ENCODE measurements around the gene METTL15.
"Not testable (repeated sequence)": the region's sequence is repeated elsewhere in the genome, so short reads cannot be mapped to it uniquely, and the experiment has no call there.

The METTL15 gene, protein sequence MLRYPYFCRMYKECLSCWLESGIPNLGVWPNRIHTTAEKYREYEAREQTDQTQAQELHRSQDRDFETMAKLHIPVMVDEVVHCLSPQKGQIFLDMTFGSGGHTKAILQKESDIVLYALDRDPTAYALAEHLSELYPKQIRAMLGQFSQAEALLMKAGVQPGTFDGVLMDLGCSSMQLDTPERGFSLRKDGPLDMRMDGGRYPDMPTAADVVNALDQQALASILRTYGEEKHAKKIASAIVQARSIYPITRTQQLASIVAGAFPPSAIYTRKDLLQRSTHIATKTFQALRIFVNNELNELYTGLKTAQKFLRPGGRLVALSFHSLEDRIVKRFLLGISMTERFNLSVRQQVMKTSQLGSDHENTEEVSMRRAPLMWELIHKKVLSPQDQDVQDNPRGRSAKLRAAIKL

DNA sequence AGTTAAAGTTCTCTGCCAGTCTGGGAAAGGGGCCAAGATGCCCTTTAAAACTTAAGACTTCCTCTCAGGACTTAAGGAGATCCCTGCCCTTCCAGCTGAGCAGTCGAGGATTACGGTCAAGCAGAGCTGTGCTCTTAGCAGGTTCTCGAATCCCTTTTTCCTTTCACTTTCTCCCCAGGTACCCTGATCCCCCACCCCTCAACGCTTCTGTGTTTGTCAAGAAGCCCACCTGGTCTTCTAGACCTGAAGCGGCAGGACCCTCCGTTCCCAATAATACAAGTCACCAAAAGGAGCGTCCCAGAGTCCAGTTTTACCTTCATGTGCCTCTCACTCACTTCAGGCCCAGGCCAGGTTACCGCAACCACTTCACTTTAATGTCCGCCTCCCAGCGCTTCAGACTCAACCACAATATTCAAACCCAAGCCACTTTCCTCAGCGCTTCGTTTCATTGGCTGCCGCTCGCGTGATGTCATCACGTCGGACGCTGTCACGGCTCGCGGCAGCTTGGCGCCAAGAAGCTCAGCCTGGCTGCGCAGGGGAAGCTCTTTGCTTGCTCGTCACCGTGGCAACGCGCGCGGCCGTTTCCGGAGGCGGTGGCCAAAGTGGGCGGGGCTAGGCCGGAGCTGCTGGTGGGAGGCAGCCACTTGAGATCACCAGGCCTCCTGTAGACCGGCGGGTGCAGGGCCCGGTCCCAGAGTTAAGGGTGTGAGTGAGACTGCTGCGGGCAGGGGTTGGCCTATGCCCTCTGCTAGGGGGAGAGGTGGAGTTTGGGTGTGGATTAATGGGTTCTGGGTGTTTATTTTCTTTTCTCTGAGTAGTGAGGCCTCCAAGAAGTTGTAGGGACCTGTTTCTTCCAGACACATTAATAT, at the start of gene METTL15, which contains the start of gene KIF18A:
TSS of gene METTL15 (plus strand) at position 639 of the 869 bp plus-strand sequence. CDS start 4,947 bp downstream, outside the sequence.
TSS of gene KIF18A (minus strand) at position 407 of the 869 bp plus-strand sequence. CDS start 10,209 bp downstream, outside the sequence.
- no peak for FAIRE-seq

DNA sequence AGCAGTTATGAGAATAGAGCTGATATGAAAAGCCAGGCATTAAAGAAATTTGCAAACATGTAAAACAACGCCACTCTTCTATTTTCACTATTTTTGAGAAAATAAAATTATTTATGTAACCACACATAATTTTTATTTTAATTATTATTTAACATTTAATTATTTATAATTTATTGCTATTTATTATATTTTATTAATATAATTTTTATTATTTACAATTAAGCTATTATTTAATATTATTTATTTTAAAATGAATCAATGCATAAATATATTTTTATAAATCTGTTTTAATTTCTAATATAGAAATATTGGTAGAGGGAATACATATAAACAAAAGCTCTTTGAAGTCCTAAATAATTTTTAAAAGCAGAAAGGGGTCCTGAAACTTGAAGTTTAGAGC, 36.9 kb upstream of the METTL15 start:
- FAIRE-seq, result no peak

DNA sequence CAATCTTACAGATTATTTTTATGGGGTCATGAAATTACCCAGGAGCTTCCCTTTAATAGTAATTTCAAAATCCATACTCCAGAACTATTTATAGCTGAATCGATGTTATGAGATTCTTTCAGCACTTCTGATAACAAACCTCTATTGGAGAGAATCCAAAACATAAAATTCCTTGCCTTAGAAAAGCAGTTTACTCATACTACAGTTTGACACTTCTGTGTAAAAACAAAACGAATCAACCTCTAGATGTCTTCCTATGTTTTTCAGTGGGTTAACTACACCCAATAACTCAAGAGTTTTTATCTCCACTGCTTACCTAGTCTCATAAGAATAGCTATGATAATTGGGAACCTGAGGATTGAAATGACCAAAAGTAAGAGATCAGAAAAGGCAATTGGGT, 35.9 kb upstream of the METTL15 start:
- FAIRE-seq, result no peak

DNA sequence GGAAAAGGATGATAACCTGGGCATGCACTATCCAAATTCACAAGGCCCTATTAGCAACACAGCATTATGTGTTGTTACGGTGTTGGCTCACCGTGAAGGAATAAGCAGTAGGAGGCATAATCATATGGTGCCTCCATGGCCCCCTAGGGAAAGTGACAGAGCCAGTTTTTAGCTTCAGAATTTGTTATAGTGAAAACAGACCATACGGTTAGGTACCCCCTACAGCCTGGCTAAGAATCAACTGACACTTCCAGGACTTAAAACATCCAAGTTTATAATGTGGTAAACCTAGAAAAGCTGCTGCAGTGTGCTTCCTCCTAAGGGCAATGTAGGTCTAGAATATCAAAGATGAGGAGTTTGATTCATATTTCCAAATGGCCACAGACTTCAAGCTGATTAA, 30.7 kb upstream of the METTL15 start:
- no peak for FAIRE-seq

DNA sequence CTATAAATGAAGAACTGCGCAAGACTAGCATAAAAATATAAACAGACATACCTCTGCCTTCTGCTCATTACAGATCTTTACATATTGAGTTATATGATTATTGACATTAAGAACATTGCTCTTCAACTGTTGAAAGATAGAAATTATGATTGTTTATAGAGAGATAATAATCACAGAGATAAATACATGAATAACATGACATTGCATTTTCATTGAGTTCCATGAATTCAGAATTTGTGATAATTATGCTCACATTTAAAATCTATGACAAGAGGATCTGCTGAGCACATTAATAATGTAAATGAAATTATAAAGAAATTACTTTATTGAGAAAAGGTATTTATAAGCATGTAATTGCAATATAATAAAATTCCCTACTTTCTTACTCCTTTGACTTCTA, 25.1 kb upstream of the METTL15 start:
- FAIRE-seq, result no peak

DNA sequence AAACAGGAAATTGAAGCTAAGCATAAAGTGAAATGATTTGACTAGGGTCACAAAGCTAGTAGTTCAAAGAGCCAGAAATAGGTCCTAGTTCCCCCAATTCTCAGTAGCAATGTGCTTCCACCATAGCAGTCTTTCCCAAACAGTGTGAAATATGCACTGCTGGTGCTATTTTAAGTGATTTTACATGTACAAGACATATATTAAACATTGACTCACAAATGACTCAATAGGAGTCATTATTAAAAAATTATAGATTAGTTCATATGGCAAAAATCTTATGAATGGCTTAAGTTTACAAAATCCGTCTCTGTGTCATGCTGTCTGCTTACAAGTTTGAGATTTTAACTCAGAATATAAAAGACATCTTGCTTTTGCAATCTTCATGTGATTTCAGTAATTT, 21.6 kb upstream of the METTL15 start:
- FAIRE-seq, result no peak

DNA sequence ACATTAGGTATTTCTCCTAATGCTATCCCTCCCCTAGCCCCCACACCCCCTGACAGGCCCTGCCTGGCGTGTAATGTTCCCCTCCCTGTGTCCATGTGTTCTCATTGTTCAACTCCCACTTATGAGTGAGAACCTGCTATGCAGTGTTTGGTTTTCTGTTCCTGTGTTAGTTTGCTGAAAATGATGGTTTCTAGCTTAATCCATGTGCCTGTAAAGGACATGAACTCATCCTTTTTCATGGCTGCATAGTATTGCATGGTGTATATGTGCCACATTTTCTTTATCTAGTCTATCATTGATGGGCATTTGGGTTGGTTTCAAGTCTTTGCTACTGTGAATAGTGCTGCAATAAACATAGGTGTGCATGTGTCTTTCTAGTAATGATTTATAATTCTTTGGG, 21.0 kb upstream of the METTL15 start:
- FAIRE-seq, result not testable (repeated sequence)

DNA sequence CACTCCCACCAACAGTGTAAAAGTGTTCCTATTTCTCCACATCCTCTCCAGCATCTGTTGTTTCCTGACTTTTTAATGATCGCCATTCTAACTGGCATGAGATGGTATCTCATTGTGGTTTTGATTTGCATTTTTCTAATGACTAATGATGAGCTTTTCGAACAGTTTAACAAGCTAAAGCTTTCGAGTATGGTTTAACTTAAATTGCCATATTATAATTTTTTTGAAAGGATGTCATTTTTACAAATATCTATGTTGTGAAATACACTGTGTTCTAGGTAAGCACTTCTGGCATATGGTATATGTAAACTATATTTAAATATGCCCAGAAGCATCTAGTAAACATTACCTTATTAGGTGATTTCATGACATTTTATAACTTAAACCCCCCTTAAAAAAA, 20.5 kb upstream of the METTL15 start:
- not testable (repeated sequence) for FAIRE-seq

DNA sequence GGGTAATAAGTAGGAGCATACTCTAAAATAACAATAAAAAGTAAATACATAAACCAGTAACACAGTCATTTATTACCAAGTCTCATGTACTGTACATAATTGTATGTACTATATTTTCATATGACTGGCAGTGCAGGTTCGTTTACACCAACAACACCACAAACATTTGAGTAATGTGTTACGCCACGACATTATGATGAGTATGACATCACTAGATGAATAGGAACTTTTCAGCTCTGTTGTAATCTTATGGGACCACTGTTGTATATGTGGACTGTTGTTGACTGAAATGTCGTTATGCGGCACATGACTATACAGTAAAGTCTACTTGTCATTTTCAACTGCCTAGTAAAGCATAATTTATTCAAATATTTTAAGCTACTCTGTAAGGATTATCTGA, 18.8 kb upstream of the METTL15 start:
- no peak for FAIRE-seq

DNA sequence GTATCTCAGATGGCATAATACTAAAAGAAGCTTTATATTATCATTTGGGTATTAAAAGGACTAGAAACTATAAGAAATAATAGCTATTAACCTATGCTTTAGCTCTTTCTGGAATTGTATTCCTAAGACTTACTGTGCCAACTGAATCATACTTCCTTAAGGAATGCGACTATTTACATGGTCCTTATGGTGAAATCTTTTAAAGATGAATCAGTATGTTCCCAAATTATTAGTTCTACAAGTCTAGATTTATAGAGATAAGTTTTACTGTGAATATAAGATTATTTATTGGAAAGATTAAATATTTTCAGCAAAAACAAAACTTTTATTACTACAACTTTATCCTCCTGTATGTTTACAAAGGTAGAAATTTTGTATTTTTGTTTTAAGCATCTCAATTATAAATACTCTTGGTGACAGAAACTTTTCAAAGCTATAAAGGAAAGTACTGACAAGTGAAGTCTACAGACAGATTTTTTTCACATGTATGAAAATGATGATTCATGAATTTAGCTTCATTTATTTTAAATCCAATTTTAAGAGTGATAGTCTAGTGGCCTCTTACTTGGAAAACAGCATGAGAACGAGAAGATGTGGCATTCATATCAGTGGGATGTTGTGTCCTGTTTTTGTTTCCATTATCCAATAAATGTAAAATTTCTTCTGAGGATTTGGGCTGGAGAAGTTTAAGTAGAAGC, 18.0 kb upstream of the METTL15 start:
- FAIRE-seq, result no peak

DNA sequence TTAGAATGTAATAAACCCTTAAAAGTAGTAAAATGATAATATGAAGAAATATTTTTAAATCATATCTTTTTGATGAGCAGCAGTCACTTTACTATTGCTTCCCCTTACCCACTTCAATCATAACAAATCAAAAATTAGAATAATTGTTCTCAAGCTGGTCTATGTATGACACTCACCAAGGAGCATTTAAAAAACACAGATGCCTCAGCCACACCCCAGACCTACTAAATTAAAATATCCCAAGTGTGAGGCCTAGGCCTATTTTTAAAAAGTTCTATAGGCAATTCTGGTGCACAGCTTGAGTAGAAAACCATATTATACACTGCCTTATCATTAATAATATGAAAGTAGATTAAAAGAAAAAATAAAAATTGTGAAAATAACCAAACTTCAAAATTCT, 15.4 kb upstream of the METTL15 start:
- no peak for FAIRE-seq

DNA sequence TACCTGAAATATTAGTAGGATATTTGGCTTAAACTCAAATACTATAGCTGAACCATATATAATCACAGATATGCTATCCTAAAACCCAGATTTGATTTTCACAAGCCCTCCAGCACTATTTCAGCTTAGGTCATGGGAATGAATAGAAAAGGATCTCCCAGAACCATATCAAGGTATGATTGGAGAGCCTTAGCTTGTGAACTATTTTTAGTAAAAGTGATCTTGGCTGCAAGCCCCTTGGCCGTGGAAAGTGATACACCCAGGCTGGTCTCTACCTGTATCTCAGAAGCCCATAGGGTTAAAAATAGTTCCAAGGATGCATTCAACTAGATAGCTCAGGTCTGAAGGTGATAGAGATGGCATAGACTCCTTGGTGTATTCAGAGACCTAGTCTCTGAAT, 9.9 kb upstream of the METTL15 start:
- FAIRE-seq, result no peak

DNA sequence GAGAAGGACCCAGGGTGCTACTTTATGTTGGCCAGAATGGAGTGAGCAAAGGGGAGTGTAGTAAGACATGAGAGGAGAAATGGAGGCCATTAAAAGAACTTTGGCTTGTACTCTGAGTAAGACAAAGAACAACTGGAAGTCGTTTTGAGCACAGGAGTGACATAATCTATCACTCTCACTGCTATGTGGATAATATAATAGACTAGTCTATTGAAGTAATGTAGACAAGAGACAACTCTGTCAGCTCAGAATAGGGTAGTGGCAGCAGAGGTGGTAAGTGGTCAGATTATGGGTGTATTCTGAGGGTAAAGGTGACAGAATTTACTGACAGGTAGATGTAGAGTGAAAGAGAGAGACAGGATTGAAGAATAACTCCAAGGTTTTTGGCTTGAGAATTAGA, 8.5 kb upstream of the METTL15 start:
- FAIRE-seq, result no peak

DNA sequence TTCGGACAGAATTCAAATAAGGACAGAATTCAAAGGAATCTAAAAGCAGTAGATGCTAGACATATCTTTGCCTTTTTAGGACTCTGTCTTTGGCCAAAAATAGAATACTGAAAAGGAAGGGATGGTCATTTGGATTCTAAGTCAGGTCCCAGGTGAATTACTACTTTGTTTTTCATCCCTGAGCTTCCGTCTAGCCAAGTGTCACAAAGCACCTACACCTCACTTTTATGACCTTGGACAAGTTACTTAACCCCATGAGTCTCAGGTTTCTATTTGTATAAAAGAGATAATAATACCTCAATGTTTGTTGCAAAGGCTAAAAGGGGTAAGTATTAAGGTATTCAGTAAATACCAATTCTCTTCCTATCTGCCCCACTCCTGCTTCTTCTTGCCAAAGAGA, 7.5 kb upstream of the METTL15 start:
- no peak for FAIRE-seq

DNA sequence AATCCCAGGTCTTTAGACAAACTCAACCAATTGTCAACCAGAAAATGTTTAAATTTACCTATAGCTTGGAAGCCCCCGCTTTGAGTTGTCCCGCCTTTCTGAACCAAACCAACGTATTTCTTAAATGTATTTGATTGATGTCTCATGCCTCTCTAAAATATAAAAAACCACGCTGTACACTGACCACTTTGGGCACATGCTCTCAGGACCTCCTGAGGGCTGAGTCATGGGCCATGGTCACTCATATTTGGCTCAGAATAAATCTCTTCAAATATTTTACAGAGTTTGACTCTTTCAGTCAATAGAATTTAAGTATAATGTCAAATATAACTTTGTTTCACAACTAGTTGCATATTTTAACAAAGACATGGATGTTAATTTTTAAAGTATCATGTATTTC, 5.9 kb upstream of the METTL15 start:
- FAIRE-seq, result not testable (repeated sequence)

DNA sequence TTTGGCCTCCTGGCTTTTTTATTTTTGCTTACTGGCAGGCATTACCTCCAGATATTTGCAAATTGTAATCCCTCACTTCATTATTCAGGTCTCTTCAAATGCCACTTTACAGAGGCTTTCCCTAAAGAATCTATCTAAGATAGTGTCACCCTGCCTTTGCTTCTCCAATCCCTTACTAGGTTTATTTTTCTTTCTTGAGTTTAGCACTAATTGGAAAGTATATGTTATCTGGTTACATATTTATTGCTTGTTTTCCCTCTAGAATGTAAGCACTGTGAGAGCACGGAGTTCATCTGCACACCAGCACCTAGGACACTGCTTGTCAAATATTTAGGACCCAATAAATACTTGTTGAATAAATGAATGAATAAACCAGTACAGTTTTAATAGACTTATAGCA, 3.8 kb upstream of the METTL15 start:
- FAIRE-seq, result no peak

DNA sequence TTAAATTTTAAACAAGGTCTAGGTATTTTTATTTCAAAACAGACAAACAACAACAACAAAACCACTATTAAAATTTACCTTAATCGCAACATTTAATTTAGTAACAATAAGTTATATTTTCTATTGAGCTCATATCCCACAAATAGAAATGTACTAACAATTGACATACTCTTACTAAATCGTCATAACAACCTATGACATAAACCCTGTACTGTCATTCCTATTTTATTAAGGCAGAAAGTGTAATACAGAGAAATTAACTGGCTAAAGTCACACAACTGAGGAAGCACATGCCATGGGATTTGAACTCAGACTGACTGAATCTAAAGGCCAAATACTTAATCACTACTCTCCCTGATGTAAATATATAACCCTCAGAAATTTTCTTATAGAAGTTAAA, 3.2 kb upstream of the METTL15 start:
- no peak for FAIRE-seq

DNA sequence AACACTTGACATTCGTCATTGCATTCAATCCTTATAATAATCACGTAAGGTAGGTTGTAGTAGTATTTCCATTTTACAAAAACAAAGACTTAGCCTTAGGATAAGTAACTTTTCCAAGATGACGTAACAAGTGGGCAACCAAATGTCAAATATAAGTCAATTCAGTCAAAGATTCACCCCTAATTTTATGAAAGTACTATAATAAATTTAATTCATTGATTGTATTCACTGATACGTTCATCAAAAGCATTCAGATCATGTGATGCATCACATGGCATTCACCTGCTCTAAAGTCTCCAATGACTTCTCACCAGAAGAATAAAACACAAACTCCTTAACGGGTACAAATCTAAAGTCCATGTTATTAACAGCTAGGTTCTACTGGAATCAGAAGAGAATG, 2.3 kb upstream of the METTL15 start:
- no peak for FAIRE-seq

DNA sequence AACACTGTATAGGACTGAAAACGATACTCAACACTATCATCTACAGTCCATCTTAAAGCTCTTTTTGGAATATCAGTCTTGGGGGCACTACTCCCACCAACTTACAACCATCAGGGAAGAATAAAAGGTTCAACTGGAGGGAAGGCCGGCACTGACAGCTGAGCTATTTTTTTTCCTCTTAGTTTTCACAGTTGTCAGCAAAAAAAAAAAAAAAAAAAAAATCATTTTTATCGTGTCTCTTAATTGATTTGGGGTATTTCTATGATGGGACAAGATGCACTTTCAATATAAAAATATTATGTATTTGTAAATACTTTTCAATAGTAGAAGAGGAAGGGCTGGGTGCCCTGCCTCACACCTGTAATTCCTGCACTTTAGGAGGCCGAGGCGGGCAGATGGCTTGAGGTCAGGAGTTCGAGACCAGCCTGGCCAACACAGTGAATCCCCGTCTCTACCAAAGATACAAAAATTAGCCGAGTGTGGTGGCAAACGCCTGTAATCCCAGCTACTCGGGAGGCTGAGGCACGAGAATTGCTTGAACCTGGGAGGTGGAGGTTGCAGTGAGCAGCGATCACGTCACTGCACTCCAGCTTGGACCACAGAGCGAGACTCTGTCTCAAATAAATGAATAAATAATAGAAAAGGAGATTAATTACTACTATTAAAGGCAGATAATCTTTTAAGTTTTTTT, 1.7 kb upstream of the METTL15 start:
- no peak for FAIRE-seq

DNA sequence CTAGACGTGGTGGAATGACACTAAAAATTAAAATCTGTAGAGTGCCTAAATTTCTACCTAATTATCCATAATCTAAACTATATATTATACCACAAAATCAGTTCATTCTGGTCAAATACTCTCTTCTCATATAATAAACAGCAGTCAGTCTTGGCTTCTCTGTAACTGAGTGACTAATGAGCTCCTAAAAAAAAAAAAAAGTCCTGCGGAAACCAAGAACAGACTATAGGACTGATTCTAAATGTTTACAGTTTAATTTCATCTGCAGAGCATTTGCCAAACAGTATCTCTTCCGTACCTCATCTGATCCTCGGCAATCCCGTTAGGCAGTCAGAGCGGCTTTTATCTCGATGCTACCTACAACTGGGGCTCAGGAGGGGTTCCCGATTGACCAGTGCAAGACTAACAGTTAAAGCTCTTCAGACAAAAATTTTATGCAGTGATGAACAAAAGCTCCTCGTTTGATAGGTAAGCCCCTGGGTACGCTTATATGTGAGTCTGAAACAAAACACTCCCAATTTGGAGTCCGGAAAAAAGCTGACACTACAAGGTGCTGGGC, 918 bp upstream of the METTL15 start:
- FAIRE-seq, result no peak

DNA sequence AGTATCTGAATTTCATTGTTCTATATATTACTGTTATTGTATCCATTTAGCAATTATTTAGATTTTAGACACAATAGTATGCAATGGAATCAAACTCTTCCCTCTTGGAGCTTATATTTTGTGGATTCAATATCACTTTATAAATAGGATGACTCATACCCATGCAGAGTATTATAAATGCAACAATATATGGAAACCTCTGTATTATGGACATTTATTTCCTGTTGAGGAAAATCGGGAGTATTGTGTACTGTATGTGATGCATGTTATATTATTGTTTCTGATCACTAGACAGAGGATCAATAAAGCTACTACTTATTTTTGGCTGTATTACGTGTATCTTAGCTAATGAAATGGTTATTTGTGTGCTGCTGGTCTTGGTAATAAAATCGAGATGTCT, 770 bp downstream of the METTL15 start:
- FAIRE-seq, result no peak

DNA sequence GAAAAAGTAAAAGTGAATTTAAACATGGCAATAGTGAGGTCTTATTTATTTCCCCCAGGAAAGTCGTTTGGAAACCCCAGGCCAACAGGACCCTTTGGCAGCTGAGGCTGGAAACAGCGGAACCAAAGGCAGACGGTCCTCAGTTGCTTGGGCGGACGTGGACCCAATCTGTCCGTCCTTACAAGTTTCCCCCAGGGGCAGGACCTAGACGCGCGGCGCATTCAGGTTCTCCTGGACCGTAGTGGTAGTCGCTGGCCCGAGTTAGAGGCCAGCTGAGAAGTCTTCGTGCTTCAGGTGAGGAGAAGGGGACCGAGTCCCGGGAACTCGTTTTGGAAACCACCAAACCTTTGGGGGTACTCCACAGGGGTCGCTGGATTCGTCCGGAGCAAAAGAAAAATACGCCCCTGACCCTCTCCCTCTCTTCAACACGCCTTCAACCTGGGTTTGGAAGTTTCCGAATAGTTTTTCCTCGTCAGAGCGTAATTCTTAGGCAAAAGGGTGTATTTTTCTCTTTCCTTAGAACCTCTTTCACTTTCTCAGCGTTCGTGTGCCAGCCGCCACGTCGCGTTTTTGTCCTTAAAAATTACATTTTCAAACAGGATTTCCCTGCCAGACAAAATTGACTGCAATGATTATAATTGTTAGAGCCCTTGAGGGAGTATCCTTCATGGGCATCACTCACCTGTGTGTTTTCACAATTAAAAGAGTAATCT, 2.1 kb downstream of the METTL15 start:
- no peak for FAIRE-seq
